SK-N-SH treated with all-trans-retinoic acid at 6 μM for 48 hours (cell line): ENCODE results near the gene PLEKHA1.

Experiments used
- ATAC-seq: fragments of 200-7000 bp; cut with Tn5 transposase; 3 replicates; pipeline ENCODE4 v1.9.1; 2020; ENCODE audit warnings: mild to moderate bottlenecking, moderate library complexity
- ARNTL ChIP-seq: fragments of 450-650 bp; formaldehyde crosslinking; IDR thresholded peaks from 2 replicates; pipeline ENCODE4 v1.5.0; 2020; ENCODE audit warnings: low read depth, mild to moderate bottlenecking, moderate library complexity, borderline replicate concordance
- BACH2 ChIP-seq: fragments of 250-450 bp; sonication (Bioruptor Pico); IDR thresholded peaks from 2 replicates; pipeline ENCODE4 v1.9.0; 2021; ENCODE audit warnings: mild to moderate bottlenecking, borderline replicate concordance
- CREB5 ChIP-seq: fragments of 250-450 bp; sonication (Bioruptor Pico); IDR thresholded peaks from 2 replicates; pipeline ENCODE4 v1.5.1; 2020; ENCODE audit warnings: low read depth, mild to moderate bottlenecking, moderate library complexity
- CSRNP3 ChIP-seq: fragments of 250-450 bp; sonication (Bioruptor Pico); IDR thresholded peaks from 2 replicates; pipeline ENCODE4 v1.5.1; 2021; ENCODE audit warnings: mild to moderate bottlenecking, moderate library complexity
- GLIS3 ChIP-seq: fragments of 250-450 bp; sonication (Bioruptor Pico); IDR thresholded peaks from 2 replicates; pipeline ENCODE4 v1.5.0; 2020; ENCODE audit warnings: mild to moderate bottlenecking, moderate library complexity
- ISL1 ChIP-seq: fragments of 250-450 bp; sonication (Bioruptor Pico); IDR thresholded peaks from 2 replicates; pipeline ENCODE4 v2.1.2; 2022; ENCODE audit warnings: mild to moderate bottlenecking, moderate library complexity
- OSR1 ChIP-seq: fragments of 250-450 bp; sonication (Bioruptor Pico); IDR thresholded peaks from 2 replicates; pipeline ENCODE4 v1.8.0; 2022; ENCODE audit warnings: moderate library complexity, mild to moderate bottlenecking, inconsistent platforms
- POU6F1 ChIP-seq: fragments of 250-450 bp; sonication (Bioruptor Pico); IDR thresholded peaks from 2 replicates; pipeline ENCODE4 v1.8.0; 2021; ENCODE audit warnings: low read depth, mild to moderate bottlenecking, moderate library complexity, borderline replicate concordance
- PPARA ChIP-seq: fragments of 250-450 bp; sonication (Bioruptor Pico); IDR thresholded peaks from 2 replicates; pipeline ENCODE4 v1.5.0; 2020; ENCODE audit warnings: mild to moderate bottlenecking, borderline replicate concordance
- RARB ChIP-seq: fragments of 250-450 bp; sonication (Bioruptor Pico); IDR thresholded peaks from 2 replicates; pipeline ENCODE4 v1.8.0; 2021; ENCODE audit warnings: mild to moderate bottlenecking, moderate library complexity
- SNAI2 ChIP-seq: fragments of 250-450 bp; sonication (Bioruptor Pico); IDR thresholded peaks from 2 replicates; pipeline ENCODE4 v1.5.0; 2020; ENCODE audit warnings: mild to moderate bottlenecking, moderate library complexity
- TCF4 ChIP-seq: fragments of 250-450 bp; sonication (Bioruptor Pico); IDR thresholded peaks from 2 replicates; pipeline ENCODE4 v1.8.0; 2021; ENCODE audit warnings: mild to moderate bottlenecking, moderate library complexity, borderline replicate concordance
- TOX ChIP-seq: fragments of 250-450 bp; sonication (Bioruptor Pico); IDR thresholded peaks from 2 replicates; pipeline ENCODE4 v1.8.0; 2021; ENCODE audit warnings: mild to moderate bottlenecking, moderate library complexity, borderline replicate concordance
- TSHZ2 ChIP-seq: fragments of 250-450 bp; sonication (Bioruptor Pico); IDR thresholded peaks from 2 replicates; pipeline ENCODE4 v1.5.0; 2020; ENCODE audit warnings: mild to moderate bottlenecking, moderate library complexity
- ZC3H10 ChIP-seq: fragments of 250-450 bp; sonication (Bioruptor Pico); IDR thresholded peaks from 2 replicates; pipeline ENCODE4 v1.5.1; 2021; ENCODE audit warnings: mild to moderate bottlenecking, moderate library complexity
- ZFP30 ChIP-seq: fragments of 450-650 bp; formaldehyde crosslinking; IDR thresholded peaks from 2 replicates; pipeline ENCODE4 v1.5.0; 2022; ENCODE audit warnings: mild to moderate bottlenecking, moderate library complexity
- ZNF565 ChIP-seq: fragments of 450-650 bp; formaldehyde crosslinking; conservative IDR thresholded peaks from 2 replicates; pipeline ENCODE4 v1.5.0; 2020; ENCODE audit warnings: low read depth, mild to moderate bottlenecking, moderate library complexity
- ZNF8 ChIP-seq: fragments of 450-650 bp; formaldehyde crosslinking; IDR thresholded peaks from 2 replicates; pipeline ENCODE4 v1.5.0; 2020; ENCODE audit warnings: mild to moderate bottlenecking, moderate library complexity

Gene PLEKHA1

GRCh38 chr10:122464586-122464985 lies 90.1 kb downstream of the PLEKHA1 start:
- TF ChIP-seq ZNF565 (CRISPR knock-in tag) (no peak), CSRNP3 (no peak), ISL1 (CRISPR knock-in tag) (no peak), PPARA (no peak), TSHZ2 (CRISPR knock-in tag) (no peak), POU6F1 (CRISPR knock-in tag) (no peak)
- no peak for ATAC-seq

GRCh38 chr10:122465401-122466040 lies 91.0 kb downstream of the PLEKHA1 start:
- ATAC-seq, result no peak
- TF ChIP-seq SNAI2 (CRISPR knock-in tag) (no peak), ZNF565 (CRISPR knock-in tag) (no peak), OSR1 (CRISPR knock-in tag) (no peak), CSRNP3 (no peak), BACH2 (no peak), ZC3H10 (CRISPR knock-in tag) (no peak), CREB5 (no peak)

GRCh38 chr10:122466951-122467381 lies 92.5 kb downstream of the PLEKHA1 start:
- no peak for ATAC-seq
- TF ChIP-seq PPARA, result no peak
- no peak for TF ChIP-seq ZNF565 (CRISPR knock-in tag)
- TF ChIP-seq ZNF8, result no peak
- TF ChIP-seq GLIS3 (CRISPR knock-in tag), result no peak
- no peak for TF ChIP-seq ZFP30 (CRISPR knock-in tag)
- no peak for TF ChIP-seq BACH2
- no peak for TF ChIP-seq TOX (CRISPR knock-in tag)
- TF ChIP-seq TCF4, result no peak
- TF ChIP-seq CREB5, result no peak
- no peak for TF ChIP-seq RARB (CRISPR knock-in tag)
- TF ChIP-seq ARNTL (CRISPR knock-in tag), result no peak
- TF ChIP-seq TSHZ2 (CRISPR knock-in tag), result no peak
